K562 (cell line): ENCODE data around the gene RPN1. TPM values are rescaled to one million over a fixed set of nuclear protein-coding genes. Genes with fewer than 3 reads are reported as not detected.

Experiments
- ATAC-seq: fragments of 200-7000 bp; cut with Tn5 transposase; 3 replicates; pipeline ENCODE4 v1.9.1; 2020; ENCODE audit warnings: moderate library complexity
- BruUV-seq: library from RNA; stranded (reverse); fragments of 400-500 nt; replicated peaks from 2 replicates; lab custom pipeline; 2021; lab: Mats Ljungman, UMichigan
- CTCF ChIA-PET: fragments of 300-600 bp; formaldehyde crosslinking; extraction: SDS; loops from one replicate; lab custom pipeline; 2021; ENCODE audit warnings: low intra/inter-chr PET ratio; lab: Yijun Ruan, JAX
- POLR2A ChIA-PET: fragments of 300-600, 350-650 bp; sonication (Branson Sonifier 250); formaldehyde crosslinking; extraction: SDS; loops from one replicate; lab custom pipeline; 2021; ENCODE audit warnings: antibody characterized with exemption, inconsistent platforms; lab: Yijun Ruan, JAX
- DNase-seq, 4 experiments: peaks; one replicate each; pipeline versions ENCODE4 v3.0.0 to v3.0.0-alpha.2; 2011 to 2018; ENCODE audit warnings: low spot score in 3 of 4, mixed read lengths in 3 of 4; ENCODE audit errors: extremely low read depth in 1 of 4
- FAIRE-seq: peaks from 2 replicates; lab custom pipeline; 2011; peaks lifted over from hg19 to GRCh38; lab: Jason Lieb, UNC
- H2AFZ ChIP-seq: 2 replicates; pipeline ENCODE4 v1.6.0; 2011; ENCODE audit warnings: low read depth, low read length, control low read depth, inconsistent platforms
- H3K27ac ChIP-seq: fragments of 200-600 bp; 3 replicates; pipeline ENCODE4 v1.8.0; 2011; ENCODE audit warnings: low read depth, mild to moderate bottlenecking, control low read depth, inconsistent platforms, low read length, moderate library complexity, mixed read lengths; ENCODE audit errors: extremely low read depth
- H3K27me3 ChIP-seq, 2 experiments: fragments of 300-600 bp in 1 of 2; 2 replicates in 1 of 2; 3 replicates in 1 of 2; pipeline versions ENCODE4 v1.6.0 to v1.8.0; 2011; ENCODE audit warnings: inconsistent platforms in 2 of 2, low read length in 2 of 2, mild to moderate bottlenecking in 1 of 2, mixed read lengths in 1 of 2, moderate library complexity in 1 of 2; ENCODE audit not compliant: control insufficient read depth in 2 of 2, insufficient read depth in 2 of 2
- H3K36me3 ChIP-seq: fragments of 300-600 bp; 3 replicates; pipeline ENCODE4 v1.8.0; 2011; ENCODE audit warnings: mild to moderate bottlenecking, low read length, inconsistent platforms; ENCODE audit not compliant: control insufficient read depth, insufficient read depth
- H3K4me1 ChIP-seq, 2 experiments: fragments of 200-600 bp in 1 of 2; replicated peaks in 1 of 2; 2 replicates in 1 of 2; 3 replicates in 1 of 2; pipeline versions ENCODE4 v1.5.1 to v1.8.0; 2011; ENCODE audit warnings: inconsistent platforms in 2 of 2, low read length in 2 of 2, mild to moderate bottlenecking in 1 of 2, mixed read lengths in 1 of 2, moderate library complexity in 1 of 2; ENCODE audit not compliant: control insufficient read depth in 2 of 2, insufficient read depth in 2 of 2
- H3K4me2 ChIP-seq: 2 replicates; pipeline ENCODE4 v1.6.1; 2011; ENCODE audit warnings: low read length, control low read depth, inconsistent platforms, mixed read lengths; ENCODE audit not compliant: insufficient read depth
- H3K4me3 ChIP-seq: fragments of 200-600 bp; sonication (generic), shearing (Covaris generic); 2 replicates; pipeline ENCODE4 v1.5.1; 2016; ENCODE audit warnings: control low read depth, inconsistent platforms
- H3K79me2 ChIP-seq: fragments of 200-600 bp; 3 replicates; pipeline ENCODE4 v1.8.0; 2011; ENCODE audit warnings: low read length, inconsistent platforms; ENCODE audit not compliant: control insufficient read depth, insufficient read depth
- H3K9ac ChIP-seq, 2 experiments: 2 replicates each; pipeline versions ENCODE4 v1.6.0 to v1.6.1; 2011; ENCODE audit warnings: low read depth in 2 of 2, low read length in 2 of 2, control low read depth in 1 of 2, inconsistent platforms in 1 of 2, mild to moderate bottlenecking in 1 of 2, mixed read lengths in 1 of 2; ENCODE audit not compliant: insufficient read depth in 1 of 2
- H3K9me1 ChIP-seq: one replicate; pipeline ENCODE4 v1.6.0; 2011; ENCODE audit warnings: inconsistent platforms, mild to moderate bottlenecking, low read length, moderate library complexity; ENCODE audit not compliant: control insufficient read depth, insufficient read depth
- H3K9me3 ChIP-seq: replicated peaks from 2 replicates; pipeline ENCODE4 v1.5.1; 2011; ENCODE audit warnings: low read depth, low read length, inconsistent platforms; ENCODE audit not compliant: control insufficient read depth, insufficient read depth
- H4K20me1 ChIP-seq: replicated peaks from 2 replicates; pipeline ENCODE4 v1.6.1; 2011; ENCODE audit warnings: low read length, inconsistent platforms, mixed read lengths; ENCODE audit not compliant: control insufficient read depth, insufficient read depth
- EHMT2 ChIP-seq: fragments of 450-650 bp; IDR thresholded peaks from 2 replicates; pipeline ENCODE4 v1.6.1; 2018; ENCODE audit warnings: antibody characterized with exemption
- FOXP1 ChIP-seq: sonication (generic); formaldehyde crosslinking; IDR thresholded peaks from 2 replicates; pipeline ENCODE4 v1.8.0; 2022; ENCODE audit warnings: mild to moderate bottlenecking, missing genetic modification reagents
- RBFOX2 ChIP-seq: fragments of 200-400 bp; formaldehyde crosslinking; IDR thresholded peaks from 2 replicates; pipeline ENCODE4 v1.6.1; 2017; ENCODE audit warnings: low read depth, mild to moderate bottlenecking, low read length, moderate library complexity
- SRSF9 ChIP-seq: fragments of 200-400 bp; formaldehyde crosslinking; IDR thresholded peaks from 2 replicates; pipeline ENCODE4 v1.6.1; 2017; ENCODE audit warnings: low read depth, low read length, borderline replicate concordance
- TRIM24 ChIP-seq, 2 experiments: fragments of 450-650 bp; IDR thresholded peaks; 2 replicates each; pipeline ENCODE4 v1.6.1; 2016
- ZBTB11 ChIP-seq, 3 experiments: fragments of 200-800 bp in 1 of 3; fragments of 250-450 bp in 1 of 3; fragments of 450-650 bp in 1 of 3; sonication (Bioruptor Pico) in 1 of 3; sonication (Bioruptor generic) in 1 of 3; formaldehyde crosslinking in 1 of 3; IDR thresholded peaks; 2 replicates each; pipeline versions ENCODE4 v1.6.1 to v1.8.0; 2016 to 2022; ENCODE audit warnings: mild to moderate bottlenecking in 2 of 3, missing genetic modification characterization in 2 of 3, missing compliant biosample characterization in 1 of 3, moderate library complexity in 1 of 3
- ZBTB5 ChIP-seq: fragments of 450-650 bp; IDR thresholded peaks from 2 replicates; pipeline ENCODE4 v1.6.1; 2017; ENCODE audit warnings: antibody characterized with exemption
- ZFP30 ChIP-seq: fragments of 250-450 bp; sonication (Bioruptor Pico); IDR thresholded peaks from 2 replicates; pipeline ENCODE4 v1.8.0; 2022; ENCODE audit warnings: moderate library complexity, mild to moderate bottlenecking, inconsistent platforms, borderline replicate concordance
- ZNF445 ChIP-seq: fragments of 250-450 bp; sonication (Bioruptor Pico); IDR thresholded peaks from 2 replicates; pipeline ENCODE4 v1.4.0; 2020; ENCODE audit warnings: low read depth, mild to moderate bottlenecking, moderate library complexity
- WGBS: fragments of 100-300 bp; shearing (Covaris generic); methylation state at CpG from one replicate; pipeline ENCODE4 v1.1.6; 2016; ENCODE audit warnings: low coverage, mixed read lengths; ENCODE audit not compliant: insufficient coverage; ENCODE audit errors: missing lambda C conversion rate; 5-methylcytosine and 5-hydroxymethylcytosine counted together
- in situ Hi-C: fragments of 300-500 bp; cut with MboI; formaldehyde crosslinking; loops from 4 replicates; pipeline ENCODE4 v1.15.0; 2018; ENCODE audit warnings: inconsistent platforms, mixed read lengths
- intact Hi-C: fragments of 100-400 bp; cut with micrococcal nuclease; formaldehyde crosslinking; loops from 2 replicates; pipeline ENCODE4 v1.14.2; 2022
- polyA plus RNA-seq, 8 experiments: library from polyadenylated mRNA; depleted of rRNA in 4 of 8; stranded (reverse) in 5 of 8; unstranded in 3 of 8; fragments of >200 nt; fragmentation: Nextera tagmentation in 2 of 8; fragmentation: Illumina TruSeq in 1 of 8; extraction: Ambion mirVana in 2 of 8; extraction: Trizol in 1 of 8; gene quantifications; 2 replicates each; pipeline versions ENCODE4 v1.2.1 to v1.2.3, GENCODE V29; 2011 to 2014; ENCODE audit warnings: inconsistent platforms in 1 of 8, missing spikeins in 1 of 8
- total RNA-seq, 7 experiments: library from RNA; depleted of rRNA in 6 of 7; stranded (reverse); fragments of >200 nt in 6 of 7; fragmentation: Illumina TruSeq in 2 of 7; extraction: Trizol in 2 of 7; gene quantifications; 2 replicates each; pipeline versions ENCODE4 v1.2.1 to v1.2.3, GENCODE V29; 2011 to 2021; ENCODE audit warnings: low replicate concordance in 1 of 7
- TF ChIP-seq, protein P1 (sequence below), 2 experiments: fragments of 450-650 bp in 1 of 2; IDR thresholded peaks; 2 replicates each; pipeline ENCODE4 v1.6.1; 2011 to 2017; ENCODE audit warnings: low read depth in 2 of 2, antibody characterized with exemption in 1 of 2, borderline replicate concordance in 1 of 2, low read length in 1 of 2, mild to moderate bottlenecking in 1 of 2, mixed read lengths in 1 of 2; ENCODE audit not compliant: control insufficient read depth in 1 of 2
- TF ChIP-seq, protein P2 (sequence below): fragments of 450-650 bp; IDR thresholded peaks from one replicate; pipeline ENCODE4 v1.6.1; 2018; ENCODE audit warnings: mild to moderate bottlenecking, moderate library complexity; ENCODE audit not compliant: partially characterized antibody

Gene RPN1
- total and polyA plus RNA-seq, 9 of the 15 experiments (the other 6 are each of a cell fraction or from before 2014, with no cell fraction given), result 39.5 to 300 (median 148) TPM

GRCh38 chr3:128674161-128674784 lies 23.7 kb upstream of the RPN1 start:
- peak overlapping the region; percentile 68 for H2AFZ ChIP-seq
- CTCF ChIA-PET, result no interaction called here
- WGBS, result 77% methylated on average over 8 of the region's 10 CpGs
- no peak for ATAC-seq
- TF ChIP-seq ZBTB5, result no peak
- TF ChIP-seq ZBTB11 (CRISPR knock-in tag; IDR thresholded peaks at IDR 0.05), result no peak
- no peak for TF ChIP-seq ZNF445 (CRISPR knock-in tag)
- TF ChIP-seq RBFOX2, result no peak
- TF ChIP-seq, protein P1, sequence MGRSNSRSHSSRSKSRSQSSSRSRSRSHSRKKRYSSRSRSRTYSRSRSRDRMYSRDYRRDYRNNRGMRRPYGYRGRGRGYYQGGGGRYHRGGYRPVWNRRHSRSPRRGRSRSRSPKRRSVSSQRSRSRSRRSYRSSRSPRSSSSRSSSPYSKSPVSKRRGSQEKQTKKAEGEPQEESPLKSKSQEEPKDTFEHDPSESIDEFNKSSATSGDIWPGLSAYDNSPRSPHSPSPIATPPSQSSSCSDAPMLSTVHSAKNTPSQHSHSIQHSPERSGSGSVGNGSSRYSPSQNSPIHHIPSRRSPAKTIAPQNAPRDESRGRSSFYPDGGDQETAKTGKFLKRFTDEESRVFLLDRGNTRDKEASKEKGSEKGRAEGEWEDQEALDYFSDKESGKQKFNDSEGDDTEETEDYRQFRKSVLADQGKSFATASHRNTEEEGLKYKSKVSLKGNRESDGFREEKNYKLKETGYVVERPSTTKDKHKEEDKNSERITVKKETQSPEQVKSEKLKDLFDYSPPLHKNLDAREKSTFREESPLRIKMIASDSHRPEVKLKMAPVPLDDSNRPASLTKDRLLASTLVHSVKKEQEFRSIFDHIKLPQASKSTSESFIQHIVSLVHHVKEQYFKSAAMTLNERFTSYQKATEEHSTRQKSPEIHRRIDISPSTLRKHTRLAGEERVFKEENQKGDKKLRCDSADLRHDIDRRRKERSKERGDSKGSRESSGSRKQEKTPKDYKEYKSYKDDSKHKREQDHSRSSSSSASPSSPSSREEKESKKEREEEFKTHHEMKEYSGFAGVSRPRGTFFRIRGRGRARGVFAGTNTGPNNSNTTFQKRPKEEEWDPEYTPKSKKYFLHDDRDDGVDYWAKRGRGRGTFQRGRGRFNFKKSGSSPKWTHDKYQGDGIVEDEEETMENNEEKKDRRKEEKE (IDR thresholded peaks at IDR 0.05; ENCODE audit: borderline replicate concordance in 1 of 2, control insufficient read depth in 1 of 2, low read depth in 2 of 2, low read length in 1 of 2), result no peak
- TF ChIP-seq FOXP1, result no peak
- TF ChIP-seq SRSF9, result no peak
- TF ChIP-seq ZFP30 (CRISPR knock-in tag), result no peak
- no peak for TF ChIP-seq TRIM24 (IDR thresholded peaks at IDR 0.05)
- TF ChIP-seq, protein P2, sequence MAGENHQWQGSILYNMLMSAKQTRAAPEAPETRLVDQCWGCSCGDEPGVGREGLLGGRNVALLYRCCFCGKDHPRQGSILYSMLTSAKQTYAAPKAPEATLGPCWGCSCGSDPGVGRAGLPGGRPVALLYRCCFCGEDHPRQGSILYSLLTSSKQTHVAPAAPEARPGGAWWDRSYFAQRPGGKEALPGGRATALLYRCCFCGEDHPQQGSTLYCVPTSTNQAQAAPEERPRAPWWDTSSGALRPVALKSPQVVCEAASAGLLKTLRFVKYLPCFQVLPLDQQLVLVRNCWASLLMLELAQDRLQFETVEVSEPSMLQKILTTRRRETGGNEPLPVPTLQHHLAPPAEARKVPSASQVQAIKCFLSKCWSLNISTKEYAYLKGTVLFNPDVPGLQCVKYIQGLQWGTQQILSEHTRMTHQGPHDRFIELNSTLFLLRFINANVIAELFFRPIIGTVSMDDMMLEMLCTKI, result no peak
- TF ChIP-seq EHMT2, result no peak
- no peaks in the 10 kb centered on the region for H3K27me3 ChIP-seq
- no peaks in the 10 kb centered on the region for H3K79me2 ChIP-seq
- DNase-seq, result no peak
- H3K9ac ChIP-seq, result peak overlapping the region in 1 of 2 experiments; percentile 14; a peak in 1 of 4 replicates
- no peaks in the 10 kb centered on the region for H3K9me3 ChIP-seq
- no TSS peak for BruUV-seq
- H4K20me1 ChIP-seq, result no peaks in the 10 kb centered on the region
- no peak overlapping the region for H3K4me2 ChIP-seq
- H3K4me1 ChIP-seq, result no peaks in the 10 kb centered on the region; a peak in 2 of 5 replicates
- H3K36me3 ChIP-seq, result no peaks in the 10 kb centered on the region
- H3K9me1 ChIP-seq, result no peaks in the 10 kb centered on the region
- POLR2A ChIA-PET, result interaction anchor here (0.6 kb wide), 2 partner anchors 216 to 226 kb away, joined by 3 read pairs; no protein-coding TSS in a partner anchor
- no peak overlapping the region for H3K4me3 ChIP-seq
- in situ Hi-C loops (no loop called here), intact Hi-C loops (no loop called here)
- no peak for FAIRE-seq
- no peak overlapping the region for H3K27ac ChIP-seq
